ENCODE results near the gene DMXL1.

DMXL1 gene, protein sequence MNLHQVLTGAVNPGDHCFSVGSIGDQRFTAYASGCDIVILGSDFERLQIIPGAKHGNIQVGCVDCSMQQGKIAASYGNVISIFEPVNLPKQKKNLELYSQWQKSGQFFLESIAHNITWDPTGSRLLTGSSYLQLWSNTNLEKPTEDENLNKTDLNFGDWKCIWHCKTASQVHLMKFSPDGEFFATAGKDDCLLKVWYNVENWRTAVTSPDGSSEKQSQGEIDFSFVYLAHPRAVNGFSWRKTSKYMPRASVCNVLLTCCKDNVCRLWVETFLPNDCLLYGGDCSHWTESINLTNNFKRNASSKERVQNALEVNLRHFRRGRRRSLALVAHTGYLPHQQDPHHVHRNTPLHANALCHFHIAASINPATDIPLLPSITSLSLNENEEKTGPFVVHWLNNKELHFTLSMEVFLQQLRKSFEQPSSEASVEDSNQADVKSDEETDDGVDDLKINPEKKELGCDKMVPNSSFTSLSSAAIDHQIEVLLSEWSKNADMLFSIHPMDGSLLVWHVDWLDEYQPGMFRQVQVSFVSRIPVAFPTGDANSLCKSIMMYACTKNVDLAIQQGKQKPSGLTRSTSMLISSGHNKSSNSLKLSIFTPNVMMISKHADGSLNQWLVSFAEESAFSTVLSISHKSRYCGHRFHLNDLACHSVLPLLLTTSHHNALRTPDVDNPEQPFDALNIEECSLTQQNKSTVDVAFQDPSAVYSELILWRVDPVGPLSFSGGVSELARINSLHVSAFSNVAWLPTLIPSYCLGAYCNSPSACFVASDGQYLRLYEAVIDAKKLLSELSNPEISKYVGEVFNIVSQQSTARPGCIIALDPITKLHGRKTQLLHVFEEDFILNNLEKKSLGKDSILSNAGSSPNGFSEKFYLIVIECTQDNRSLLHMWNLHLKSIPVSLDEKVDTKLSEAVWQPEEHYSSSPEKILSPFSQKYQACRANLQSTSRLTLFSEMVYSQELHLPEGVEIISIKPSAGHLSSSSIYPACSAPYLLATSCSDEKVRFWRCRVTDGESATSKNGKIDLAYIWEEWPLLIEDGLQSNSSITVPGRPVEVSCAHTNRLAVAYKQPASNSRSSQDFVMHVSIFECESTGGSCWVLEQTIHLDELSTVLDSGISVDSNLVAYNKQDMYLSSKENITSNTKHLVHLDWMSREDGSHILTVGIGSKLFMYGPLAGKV (N-terminal part only)

DNA sequence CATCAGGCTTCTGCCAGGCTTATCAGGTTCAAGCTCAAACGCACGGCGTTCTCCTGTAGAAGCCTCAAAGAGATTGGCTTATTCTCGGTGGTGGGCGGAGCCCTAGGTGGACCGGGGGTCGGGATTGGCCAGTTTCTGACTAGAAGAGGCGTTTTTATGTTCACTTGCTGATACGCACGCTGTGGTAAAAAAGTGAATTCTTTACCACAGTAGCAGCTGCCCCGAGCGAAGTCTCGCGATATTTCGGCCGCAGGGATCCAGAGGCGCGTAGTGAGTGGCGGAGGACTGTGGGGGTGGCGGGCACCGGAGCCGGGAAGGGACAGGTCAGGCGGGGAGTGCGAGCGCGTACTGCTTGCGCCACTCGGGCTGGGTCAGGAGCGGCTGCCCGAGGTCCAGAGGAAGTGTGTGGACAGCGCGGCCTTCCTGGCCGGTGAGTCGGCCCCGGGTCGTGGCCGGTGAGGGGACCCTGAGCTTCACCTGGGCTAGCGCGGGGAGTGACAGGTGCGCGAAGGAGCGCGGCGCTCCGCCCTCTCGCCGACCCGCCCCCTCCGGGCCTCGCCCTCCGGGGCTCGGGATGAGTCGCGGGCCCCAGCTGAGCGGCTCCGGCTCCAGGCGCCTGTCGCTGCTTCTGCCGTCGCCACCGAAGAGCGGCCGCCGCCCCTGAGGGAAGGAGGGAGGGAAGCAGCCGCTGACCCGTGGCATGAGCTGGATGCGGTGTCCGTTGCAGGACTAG lies at the start of gene DMXL1:
Gene DMXL1 (plus strand): TSS at position 260 of the 733 bp plus-strand sequence. CDS start 483 bp downstream, outside the sequence.
- TF ChIP-seq, protein P1, sequence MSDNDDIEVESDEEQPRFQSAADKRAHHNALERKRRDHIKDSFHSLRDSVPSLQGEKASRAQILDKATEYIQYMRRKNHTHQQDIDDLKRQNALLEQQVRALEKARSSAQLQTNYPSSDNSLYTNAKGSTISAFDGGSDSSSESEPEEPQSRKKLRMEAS (IDR thresholded peaks at IDR 0.05), result peak; percentile 56
- TF ChIP-seq EGR1 (IDR thresholded peaks at IDR 0.05), result peak; percentile 72
- no peak for TF ChIP-seq RAD21 (IDR thresholded peaks at IDR 0.05; ENCODE audit: low read depth)
- TF ChIP-seq, protein P2, sequence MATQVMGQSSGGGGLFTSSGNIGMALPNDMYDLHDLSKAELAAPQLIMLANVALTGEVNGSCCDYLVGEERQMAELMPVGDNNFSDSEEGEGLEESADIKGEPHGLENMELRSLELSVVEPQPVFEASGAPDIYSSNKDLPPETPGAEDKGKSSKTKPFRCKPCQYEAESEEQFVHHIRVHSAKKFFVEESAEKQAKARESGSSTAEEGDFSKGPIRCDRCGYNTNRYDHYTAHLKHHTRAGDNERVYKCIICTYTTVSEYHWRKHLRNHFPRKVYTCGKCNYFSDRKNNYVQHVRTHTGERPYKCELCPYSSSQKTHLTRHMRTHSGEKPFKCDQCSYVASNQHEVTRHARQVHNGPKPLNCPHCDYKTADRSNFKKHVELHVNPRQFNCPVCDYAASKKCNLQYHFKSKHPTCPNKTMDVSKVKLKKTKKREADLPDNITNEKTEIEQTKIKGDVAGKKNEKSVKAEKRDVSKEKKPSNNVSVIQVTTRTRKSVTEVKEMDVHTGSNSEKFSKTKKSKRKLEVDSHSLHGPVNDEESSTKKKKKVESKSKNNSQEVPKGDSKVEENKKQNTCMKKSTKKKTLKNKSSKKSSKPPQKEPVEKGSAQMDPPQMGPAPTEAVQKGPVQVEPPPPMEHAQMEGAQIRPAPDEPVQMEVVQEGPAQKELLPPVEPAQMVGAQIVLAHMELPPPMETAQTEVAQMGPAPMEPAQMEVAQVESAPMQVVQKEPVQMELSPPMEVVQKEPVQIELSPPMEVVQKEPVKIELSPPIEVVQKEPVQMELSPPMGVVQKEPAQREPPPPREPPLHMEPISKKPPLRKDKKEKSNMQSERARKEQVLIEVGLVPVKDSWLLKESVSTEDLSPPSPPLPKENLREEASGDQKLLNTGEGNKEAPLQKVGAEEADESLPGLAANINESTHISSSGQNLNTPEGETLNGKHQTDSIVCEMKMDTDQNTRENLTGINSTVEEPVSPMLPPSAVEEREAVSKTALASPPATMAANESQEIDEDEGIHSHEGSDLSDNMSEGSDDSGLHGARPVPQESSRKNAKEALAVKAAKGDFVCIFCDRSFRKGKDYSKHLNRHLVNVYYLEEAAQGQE (IDR thresholded peaks at IDR 0.05; ENCODE audit: low read depth), result no peak
- TF ChIP-seq TCF12 (IDR thresholded peaks at IDR 0.05; ENCODE audit: low read depth), result no peak
- TF ChIP-seq CREB1 (IDR thresholded peaks at IDR 0.05; ENCODE audit: low read depth), result peak; percentile 64; the same call in 1 of the 2 replicates
- TF ChIP-seq, protein P3, sequence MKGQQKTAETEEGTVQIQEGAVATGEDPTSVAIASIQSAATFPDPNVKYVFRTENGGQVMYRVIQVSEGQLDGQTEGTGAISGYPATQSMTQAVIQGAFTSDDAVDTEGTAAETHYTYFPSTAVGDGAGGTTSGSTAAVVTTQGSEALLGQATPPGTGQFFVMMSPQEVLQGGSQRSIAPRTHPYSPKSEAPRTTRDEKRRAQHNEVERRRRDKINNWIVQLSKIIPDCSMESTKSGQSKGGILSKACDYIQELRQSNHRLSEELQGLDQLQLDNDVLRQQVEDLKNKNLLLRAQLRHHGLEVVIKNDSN (IDR thresholded peaks at IDR 0.05), result peak; percentile 11; the same call in 1 of the 2 replicates
- no peak for TF ChIP-seq YY1 (IDR thresholded peaks at IDR 0.05; ENCODE audit: low read depth)
- no peak for TF ChIP-seq FOXM1 (IDR thresholded peaks at IDR 0.05; ENCODE audit: borderline replicate concordance, low read depth)
- TF ChIP-seq EP300 (IDR thresholded peaks at IDR 0.05; ENCODE audit: borderline replicate concordance), result no peak
- TF ChIP-seq TEAD4 (IDR thresholded peaks at IDR 0.05), result peak; percentile 23; the same call in 1 of the 2 replicates
- no peak for TF ChIP-seq NFIC (IDR thresholded peaks at IDR 0.05)
- TF ChIP-seq ZBTB7A (IDR thresholded peaks at IDR 0.05; ENCODE audit: low read depth), result 0 out of 2 replicates have a peak, but pooled peaks have one; percentile 27
- peak; percentile 73 for TF ChIP-seq TAF1 (IDR thresholded peaks at IDR 0.05; ENCODE audit: low read depth)
- no peak for TF ChIP-seq CEBPB (IDR thresholded peaks at IDR 0.05)

DNA sequence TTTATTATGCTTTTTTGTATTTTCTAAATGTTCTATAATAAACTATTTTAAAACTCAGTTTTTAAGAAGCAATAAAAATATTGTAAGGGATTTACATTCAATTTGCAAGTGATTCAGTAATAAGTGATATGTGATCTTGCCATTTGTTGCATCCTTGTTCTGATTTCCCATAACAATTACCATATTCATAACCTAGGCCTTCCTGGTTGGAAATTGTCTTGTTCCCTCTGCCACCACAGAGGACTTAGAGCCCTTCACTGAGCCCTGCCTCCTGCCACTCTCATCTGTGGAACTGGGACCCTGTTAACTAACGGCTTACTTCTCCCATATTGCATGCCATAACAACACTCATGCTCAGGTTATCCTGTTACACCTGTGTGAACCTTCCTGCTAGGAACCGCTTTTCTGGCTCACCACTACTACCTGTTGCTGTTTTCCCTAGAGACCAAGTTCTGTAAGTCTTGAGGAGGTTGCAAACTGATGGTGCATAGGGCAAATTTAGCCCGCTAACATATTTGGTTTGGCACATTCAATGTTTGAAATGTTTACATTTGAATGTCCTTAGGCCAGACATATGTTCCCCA lies 49.6 kb upstream of the DMXL1 start:
- TF ChIP-seq TAF1 (IDR thresholded peaks at IDR 0.05; ENCODE audit: low read depth), result no peak
- no peak for TF ChIP-seq CREB1 (IDR thresholded peaks at IDR 0.05; ENCODE audit: low read depth)
- TF ChIP-seq TCF12 (IDR thresholded peaks at IDR 0.05; ENCODE audit: low read depth), result no peak
- no peak for TF ChIP-seq ZBTB7A (IDR thresholded peaks at IDR 0.05; ENCODE audit: low read depth)
- TF ChIP-seq TEAD4 (IDR thresholded peaks at IDR 0.05), result no peak
- no peak for TF ChIP-seq CEBPB (IDR thresholded peaks at IDR 0.05)
- TF ChIP-seq NFIC (IDR thresholded peaks at IDR 0.05), result no peak
- no peak for TF ChIP-seq EGR1 (IDR thresholded peaks at IDR 0.05)
- TF ChIP-seq RAD21 (IDR thresholded peaks at IDR 0.05; ENCODE audit: low read depth), result no peak
- no peak for TF ChIP-seq FOXM1 (IDR thresholded peaks at IDR 0.05; ENCODE audit: borderline replicate concordance, low read depth)

DNA sequence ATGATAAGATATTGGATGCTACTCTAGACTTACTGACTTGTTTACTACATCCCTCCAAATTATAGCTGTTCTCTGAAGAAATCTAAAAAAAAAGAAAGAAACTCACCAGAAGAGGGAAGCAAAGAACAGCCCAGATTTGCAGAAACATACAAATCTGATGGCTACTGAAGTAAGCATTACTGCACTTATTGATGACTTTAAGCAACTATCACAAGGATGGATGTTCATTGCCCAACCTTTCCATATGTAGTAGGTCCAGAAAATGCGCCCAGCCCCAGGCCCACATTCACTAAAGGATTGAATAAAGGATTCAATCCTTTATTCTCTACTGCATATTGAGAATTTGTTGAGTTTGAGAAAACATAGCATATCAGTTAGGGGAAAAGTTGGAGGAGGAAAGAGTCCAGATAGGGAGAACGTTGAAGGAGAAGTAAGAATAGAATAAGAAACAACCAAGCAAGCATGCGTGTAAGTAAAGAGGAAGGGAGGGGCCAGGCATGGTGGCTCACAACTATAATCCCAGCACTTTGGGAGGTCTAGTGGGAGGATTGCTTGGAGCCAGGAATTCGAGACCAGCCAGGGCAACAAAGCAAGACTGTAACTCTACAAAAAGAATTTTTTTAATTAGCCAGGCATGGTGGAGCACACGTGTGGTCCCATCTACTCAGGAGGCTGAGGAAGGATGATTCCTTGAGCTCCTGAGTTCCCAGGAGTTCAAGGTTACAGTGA lies 48.7 kb upstream of the DMXL1 start:
- TF ChIP-seq CEBPB (IDR thresholded peaks at IDR 0.05) (no peak), RAD21 (IDR thresholded peaks at IDR 0.05; ENCODE audit: low read depth) (peak; percentile 68)

DNA sequence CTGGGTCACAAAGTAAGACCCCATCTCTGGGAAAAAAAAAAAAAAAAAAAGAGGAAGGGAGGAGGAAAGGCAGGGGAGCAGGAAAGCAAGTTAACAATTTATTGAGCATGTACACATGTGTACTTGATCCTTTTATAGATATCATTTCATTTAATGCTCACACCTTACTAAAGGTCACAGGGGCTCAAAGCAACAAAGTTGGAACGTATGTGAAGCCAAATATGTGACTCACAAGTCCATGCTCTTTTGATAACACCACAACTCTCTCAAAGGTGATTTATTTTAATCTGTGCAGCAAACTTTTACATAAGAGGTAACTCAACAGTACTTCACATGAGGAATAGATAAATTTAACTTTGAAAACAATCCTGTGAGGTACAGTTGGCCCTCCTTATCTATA lies 48.1 kb upstream of the DMXL1 start:
- TF ChIP-seq ZBTB7A (IDR thresholded peaks at IDR 0.05; ENCODE audit: low read depth), result no peak
- no peak for TF ChIP-seq FOXM1 (IDR thresholded peaks at IDR 0.05; ENCODE audit: borderline replicate concordance, low read depth)
- TF ChIP-seq CREB1 (IDR thresholded peaks at IDR 0.05; ENCODE audit: low read depth), result no peak
- TF ChIP-seq EGR1 (IDR thresholded peaks at IDR 0.05), result no peak
- TF ChIP-seq TAF1 (IDR thresholded peaks at IDR 0.05; ENCODE audit: low read depth), result no peak
- TF ChIP-seq NFIC (IDR thresholded peaks at IDR 0.05), result no peak
- TF ChIP-seq, protein P1 (IDR thresholded peaks at IDR 0.05), result no peak
- TF ChIP-seq CEBPB (IDR thresholded peaks at IDR 0.05), result no peak
- TF ChIP-seq TEAD4 (IDR thresholded peaks at IDR 0.05), result no peak

DNA sequence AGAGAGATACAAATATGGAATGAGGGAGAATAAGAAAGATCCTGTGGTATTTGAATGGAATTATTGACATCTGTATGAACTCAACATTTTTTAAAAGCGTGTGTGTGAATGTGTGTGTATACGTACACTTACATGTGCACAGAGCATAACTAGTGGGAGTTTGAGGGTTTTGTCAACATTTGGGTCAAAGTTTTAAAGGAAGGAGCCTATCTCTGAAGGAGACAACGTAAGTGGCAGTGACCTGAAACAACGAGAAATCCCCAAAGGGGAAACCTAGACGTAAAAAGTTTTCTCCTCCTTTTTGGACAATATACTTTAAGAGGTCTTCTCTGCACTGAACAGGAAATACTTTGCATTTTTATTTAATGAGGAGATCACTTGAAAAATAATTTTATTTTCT lies 42.3 kb upstream of the DMXL1 start:
- TF ChIP-seq NFIC (IDR thresholded peaks at IDR 0.05) (no peak), TCF12 (IDR thresholded peaks at IDR 0.05; ENCODE audit: low read depth) (no peak), YY1 (IDR thresholded peaks at IDR 0.05; ENCODE audit: low read depth) (no peak), RAD21 (IDR thresholded peaks at IDR 0.05; ENCODE audit: low read depth) (no peak)
- TF ChIP-seq, protein P1 (IDR thresholded peaks at IDR 0.05), result no peak
- TF ChIP-seq, protein P2 (IDR thresholded peaks at IDR 0.05; ENCODE audit: low read depth), result no peak

Data from Ishikawa (cell line).